Calu3 (cell line): ENCODE measurements around the gene ZBTB6. TPM values are rescaled to one million over a fixed set of nuclear protein-coding genes. Genes with fewer than 3 reads are reported as not detected.
"Not testable (repeated sequence)": the region's sequence is repeated elsewhere in the genome, so short reads cannot be mapped to it uniquely, and the experiment has no call there.

Source experiments
- BruUV-seq: library from RNA; stranded (reverse); fragments of 400-500 nt; replicated peaks from 2 replicates; lab custom pipeline; 2021; lab: Mats Ljungman, UMichigan
- CTCF ChIA-PET: fragments of 300-600 bp; sonication (Branson Sonifier 250); formaldehyde crosslinking; loops from one replicate; lab custom pipeline; 2022; ENCODE audit warnings: antibody characterized with exemption; lab: Charles Lee
- DNase-seq: peaks from one replicate; pipeline ENCODE4 v3.0.0; 2022
- H3K27ac Mint-ChIP-seq: one replicate; pipeline ENCODE4 v1.8.0; 2022; ENCODE audit warnings: mixed read lengths; ENCODE audit not compliant: unreplicated experiment
- H3K27me3 Mint-ChIP-seq: one replicate; pipeline ENCODE4 v1.8.0; 2022; ENCODE audit warnings: mixed read lengths; ENCODE audit not compliant: unreplicated experiment
- H3K36me3 Mint-ChIP-seq: one replicate; pipeline ENCODE4 v1.8.0; 2022; ENCODE audit warnings: mild to moderate bottlenecking, moderate library complexity, mixed read lengths; ENCODE audit not compliant: insufficient read depth, unreplicated experiment
- H3K4me1 Mint-ChIP-seq: one replicate; pipeline ENCODE4 v1.8.0; 2022; ENCODE audit warnings: mild to moderate bottlenecking, low read depth, mixed read lengths; ENCODE audit not compliant: unreplicated experiment
- H3K4me3 Mint-ChIP-seq: one replicate; pipeline ENCODE4 v1.8.0; 2022; ENCODE audit warnings: mild to moderate bottlenecking, low read depth, moderate library complexity, mixed read lengths; ENCODE audit not compliant: unreplicated experiment
- H3K9me3 Mint-ChIP-seq: one replicate; pipeline ENCODE4 v1.8.0; 2022; ENCODE audit warnings: low read depth, mixed read lengths; ENCODE audit not compliant: unreplicated experiment
- CTCF ChIP-seq: fragments of 200-600 bp; IDR thresholded peaks from one replicate; pipeline ENCODE4 v1.8.0; 2022; ENCODE audit warnings: antibody characterized with exemption; ENCODE audit not compliant: unreplicated experiment
- intact Hi-C: fragments of 100-400 bp; cut with micrococcal nuclease; formaldehyde crosslinking; loops from one replicate; pipeline ENCODE4 v1.10.0; 2022; ENCODE audit not compliant: unreplicated experiment
- total RNA-seq: library from RNA; stranded (reverse); gene quantifications from 2 replicates; pipeline ENCODE4 v1.2.3, GENCODE V29; 2022

The ZBTB6 gene
- total RNA-seq, 1 experiment from 2014 or later = 6.3 TPM

- no peak overlapping the region for H3K4me3 Mint-ChIP-seq
- no peaks in the 10 kb centered on the region for H3K9me3 Mint-ChIP-seq
- CTCF ChIA-PET = no interaction called here
- BruUV-seq = no TSS peak
- peaks cover 14% of the 10 kb centered on the region for H3K36me3 Mint-ChIP-seq
- no peak for TF ChIP-seq CTCF
- H3K27me3 Mint-ChIP-seq = no peaks in the 10 kb centered on the region
- intact Hi-C loops = no loop called here
- no peak overlapping the region for H3K27ac Mint-ChIP-seq
- DNase-seq = no peak
- no peaks in the 10 kb centered on the region for H3K4me1 Mint-ChIP-seq
Measured at GRCh38 chr9:122888480-122888879, 24.6 kb downstream of the ZBTB6 start.

GRCh38 chr9:122883125-122883524, 30.0 kb downstream of the ZBTB6 start:
- TF ChIP-seq CTCF = no peak
- Mint-ChIP-seq H3K4me3 (no peak overlapping the region), H3K36me3 (peaks cover 6% of the 10 kb centered on the region), H3K9me3 (no peaks in the 10 kb centered on the region), H3K27me3 (no peaks in the 10 kb centered on the region), H3K4me1 (no peaks in the 10 kb centered on the region), H3K27ac (no peak overlapping the region)
- CTCF ChIA-PET = no interaction called here
- no TSS peak for BruUV-seq
- DNase-seq = no peak
- intact Hi-C loops = no loop called here

GRCh38 chr9:122879443-122879842, 33.7 kb downstream of the ZBTB6 start:
- H3K27ac Mint-ChIP-seq = no peak overlapping the region
- CTCF ChIA-PET = no interaction called here
- H3K9me3 Mint-ChIP-seq = no peaks in the 10 kb centered on the region
- TF ChIP-seq CTCF = no peak
- BruUV-seq = no TSS peak
- H3K27me3 Mint-ChIP-seq = no peaks in the 10 kb centered on the region
- no peak overlapping the region for H3K4me3 Mint-ChIP-seq
- peaks cover 24% of the 10 kb centered on the region for H3K36me3 Mint-ChIP-seq
- intact Hi-C loops = no loop called here
- no peak for DNase-seq
- H3K4me1 Mint-ChIP-seq = no peaks in the 10 kb centered on the region

GRCh38 chr9:122875523-122875922, 37.6 kb downstream of the ZBTB6 start:
- no peak overlapping the region for H3K27ac Mint-ChIP-seq
- intact Hi-C loops = no loop called here
- CTCF ChIA-PET = interaction anchor here (0.6 kb wide), 1 partner anchor 116 kb away, joined by 3 read pairs; no protein-coding TSS in a partner anchor

GRCh38 chr9:122867276-122867675, 45.8 kb downstream of the ZBTB6 start:
- intact Hi-C loops, H3K9me3 Mint-ChIP-seq, CTCF ChIA-PET: not testable (repeated sequence)

More at GRCh38 chr9:122875523-122875922, 37.6 kb downstream of the ZBTB6 start:
- no TSS peak for BruUV-seq
- H3K4me3 Mint-ChIP-seq = no peak overlapping the region
- no peaks in the 10 kb centered on the region for H3K9me3 Mint-ChIP-seq
- H3K4me1 Mint-ChIP-seq = no peaks in the 10 kb centered on the region
- peaks cover 24% of the 10 kb centered on the region for H3K36me3 Mint-ChIP-seq
- no peak for TF ChIP-seq CTCF
- H3K27me3 Mint-ChIP-seq = no peaks in the 10 kb centered on the region
- no peak for DNase-seq

More at GRCh38 chr9:122867276-122867675, 45.8 kb downstream of the ZBTB6 start:
- DNase-seq, BruUV-seq, H3K27ac Mint-ChIP-seq, H3K4me1 Mint-ChIP-seq, H3K4me3 Mint-ChIP-seq, H3K36me3 Mint-ChIP-seq, H3K27me3 Mint-ChIP-seq: not testable (repeated sequence)
